C4-2B (cell line): Measurements from ENCODE around the gene GDF7.
A peak's percentile ranks its signal among the peaks of the same experiment; 100 is the strongest.

Experiments
- H3K27ac ChIP-seq: fragments of 450-650 bp; 2 replicates; pipeline ENCODE4 v1.5.1; 2017
- CTCF ChIP-seq: fragments of 450-650 bp; conservative IDR thresholded peaks from 2 replicates; pipeline ENCODE4 v1.5.1; 2017; ENCODE audit warnings: mild to moderate bottlenecking
- ZFX ChIP-seq: fragments of 450-650 bp; IDR thresholded peaks from 2 replicates; pipeline ENCODE4 v1.6.1; 2017

The GDF7 gene

DNA sequence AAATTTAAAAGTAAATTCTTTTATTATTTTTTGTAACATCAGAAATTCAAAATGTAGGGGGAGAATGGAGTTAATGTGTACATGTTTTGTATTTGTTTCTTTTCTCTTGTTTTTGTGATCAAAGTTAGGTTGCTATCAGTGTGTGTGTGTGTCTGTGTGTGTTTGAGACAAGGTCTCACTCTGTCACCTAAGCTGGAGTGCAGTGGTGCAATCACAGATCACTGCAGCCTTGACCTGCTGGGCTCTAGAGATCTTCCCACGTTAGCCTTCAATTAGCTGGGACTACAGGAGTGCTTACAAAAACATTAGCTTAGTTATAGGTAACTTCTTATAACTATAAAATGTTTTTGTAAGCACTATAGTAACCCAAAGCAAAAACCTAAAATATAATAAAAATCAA, 50.7 kb downstream of the GDF7 start:
- no peak for TF ChIP-seq ZFX
- TF ChIP-seq CTCF = no peak
- H3K27ac ChIP-seq = no peak overlapping the region

GRCh38 chr2:20722592-20723240, 55.8 kb downstream of the GDF7 start:
- no peak overlapping the region for H3K27ac ChIP-seq
- TF ChIP-seq ZFX = no peak
- peak; percentile 12 for TF ChIP-seq CTCF

DNA sequence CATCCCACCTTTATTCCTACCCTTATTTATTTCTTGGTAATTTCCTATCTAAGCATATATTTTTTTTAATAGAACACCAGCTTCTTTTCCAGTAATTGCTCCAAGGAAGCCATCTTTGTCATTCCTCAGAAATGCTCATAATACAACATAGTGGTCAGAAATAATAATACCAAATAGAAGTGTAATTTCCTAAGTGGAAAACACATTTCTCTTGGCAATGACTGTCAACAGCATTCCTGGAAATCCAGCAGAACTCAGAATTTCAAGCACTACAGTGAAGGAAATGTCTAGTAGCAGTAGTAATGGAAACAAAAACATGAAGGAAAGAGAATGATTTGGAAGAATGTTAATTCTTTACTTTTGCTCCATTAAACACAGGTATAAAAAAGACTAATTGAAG, 56.6 kb downstream of the GDF7 start:
- no peak for TF ChIP-seq CTCF
- TF ChIP-seq ZFX = no peak
- H3K27ac ChIP-seq = no peak overlapping the region

DNA sequence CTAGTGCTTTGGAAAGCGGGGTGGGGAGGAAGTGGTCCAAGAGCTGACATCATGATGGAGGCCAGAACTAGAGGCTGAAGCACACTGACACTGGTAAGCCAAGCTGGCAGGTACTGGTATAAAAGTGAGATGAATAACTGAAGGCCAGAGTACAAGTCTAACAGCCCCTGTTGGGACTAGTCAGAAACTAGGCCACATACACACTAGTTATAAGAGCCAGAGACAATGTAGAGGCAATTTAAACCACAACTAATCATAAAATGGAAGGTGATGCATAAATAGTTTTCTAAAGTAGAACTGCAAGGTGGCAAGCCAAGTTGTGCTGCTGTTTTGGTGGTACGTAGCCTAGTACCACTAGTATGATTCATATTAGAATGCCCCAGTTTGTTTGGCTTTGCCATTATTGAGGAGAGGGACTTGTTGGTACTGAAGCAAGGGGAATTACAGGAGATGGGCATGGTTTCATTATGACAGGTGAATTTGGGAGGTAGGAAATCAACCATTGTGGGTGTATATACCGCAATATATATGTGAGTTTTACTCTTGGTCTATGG, 57.6 kb downstream of the GDF7 start:
- no peak for TF ChIP-seq CTCF
- no peak for TF ChIP-seq ZFX
- no peak overlapping the region for H3K27ac ChIP-seq

GRCh38 chr2:20725782-20726181, 58.8 kb downstream of the GDF7 start:
- TF ChIP-seq CTCF (no peak), ZFX (no peak)
- H3K27ac ChIP-seq = no peak overlapping the region

DNA sequence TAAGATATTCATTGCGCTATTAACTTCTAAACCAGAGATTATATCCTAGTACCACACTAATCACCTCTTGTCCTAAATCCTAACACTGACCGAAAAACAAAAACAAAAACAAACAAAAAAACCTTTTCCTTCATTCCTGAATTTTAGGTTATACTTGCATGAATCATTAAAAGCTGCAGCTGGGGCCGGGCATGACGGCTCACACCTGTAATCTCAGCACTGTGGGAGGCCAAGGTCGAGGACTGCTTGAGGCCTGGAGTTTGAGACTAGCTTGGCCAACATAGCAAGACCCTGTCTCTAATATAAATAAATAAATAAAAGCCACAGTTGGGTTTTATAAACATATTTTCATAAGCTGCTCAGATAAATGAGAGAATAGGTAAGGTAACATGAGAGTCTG, 60.0 kb downstream of the GDF7 start:
- TF ChIP-seq ZFX = no peak
- TF ChIP-seq CTCF = no peak

DNA sequence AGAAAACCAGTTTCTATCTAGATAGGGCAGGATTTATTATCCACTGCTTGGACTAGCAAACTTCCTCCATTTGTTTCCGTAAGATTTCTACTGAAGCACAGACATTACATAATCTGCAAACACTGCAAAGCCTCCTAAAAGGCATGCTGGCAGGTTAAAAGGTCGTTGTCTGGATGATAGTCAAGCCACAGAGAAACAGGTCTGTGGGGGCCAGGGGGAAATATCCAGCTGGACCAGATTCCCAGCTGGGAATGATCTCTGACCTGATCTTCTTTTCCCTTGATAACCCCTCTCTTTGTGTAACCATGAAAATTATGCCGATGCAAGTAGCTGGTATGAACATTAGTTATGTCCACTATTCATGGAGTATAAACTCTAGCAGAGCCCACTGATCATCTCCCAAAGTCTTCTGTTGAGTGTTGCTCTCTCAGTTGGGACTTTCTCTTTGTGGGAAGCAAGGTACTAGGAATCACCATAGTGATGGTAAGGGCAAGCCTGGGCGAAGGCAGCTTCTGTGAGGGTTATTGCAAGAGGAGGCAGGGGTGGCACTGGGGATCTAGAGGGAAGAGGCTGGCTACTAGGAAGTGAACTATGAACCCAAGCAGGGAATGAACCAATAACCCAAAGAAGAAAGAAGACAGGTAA, 61.3 kb downstream of the GDF7 start:
- H3K27ac ChIP-seq = no peak overlapping the region
- TF ChIP-seq ZFX (no peak), CTCF (no peak)

More for the DNA sequence above, 60.0 kb downstream of the GDF7 start:
- no peak overlapping the region for H3K27ac ChIP-seq
